OCI-LY7 (cell line): ENCODE measurements around the gene CCDC30. TPM values are rescaled to one million over a fixed set of nuclear protein-coding genes. Genes with fewer than 3 reads are reported as not detected.

Source experiments
- BruUV-seq: library from RNA; stranded (reverse); fragments of 400-500 nt; replicated peaks from 2 replicates; lab custom pipeline; 2021; lab: Mats Ljungman, UMichigan
- CTCF ChIA-PET: fragments of 300-600 bp; sonication (Branson Sonifier 250); formaldehyde crosslinking; loops from one replicate; lab custom pipeline; 2022; ENCODE audit warnings: antibody characterized with exemption; ENCODE audit not compliant: unreplicated experiment; lab: Charles Lee
- POLR2A ChIA-PET: fragments of 300-600 bp; sonication (Branson Sonifier 250); formaldehyde crosslinking; loops from one replicate; lab custom pipeline; 2022; ENCODE audit warnings: antibody characterized with exemption; lab: Charles Lee
- DNase-seq: peaks from one replicate; pipeline ENCODE4 v3.0.0-alpha.2; 2015; ENCODE audit warnings: low spot score
- H2AFZ ChIP-seq: fragments of 200-600 bp; sonication (generic), shearing (Covaris generic); 2 replicates; pipeline ENCODE4 v1.6.1; 2014; ENCODE audit warnings: mild to moderate bottlenecking, antibody characterized with exemption, low read length, moderate library complexity
- H3K27ac ChIP-seq: fragments of 200-600 bp; sonication (generic); 2 replicates; pipeline ENCODE4 v1.5.1; 2014; ENCODE audit warnings: mixed run types, low read depth, mild to moderate bottlenecking, moderate library complexity, low read length, inconsistent platforms; ENCODE audit not compliant: poor library complexity, severe bottlenecking
- H3K36me3 ChIP-seq: fragments of 200-600 bp; sonication (generic); 2 replicates; pipeline ENCODE4 v1.6.1; 2014; ENCODE audit warnings: mild to moderate bottlenecking, antibody characterized with exemption, low read length, moderate library complexity, mixed read lengths; ENCODE audit not compliant: insufficient read depth
- H3K4me1 ChIP-seq: fragments of 200-600 bp; sonication (generic); 2 replicates; pipeline ENCODE4 v1.5.1; 2014; ENCODE audit warnings: mild to moderate bottlenecking, low read length; ENCODE audit not compliant: insufficient read depth, poor library complexity, severe bottlenecking
- H3K4me2 ChIP-seq: fragments of 200-600 bp; sonication (generic); 2 replicates; pipeline ENCODE4 v1.6.1; 2014; ENCODE audit warnings: mild to moderate bottlenecking, low read length
- H3K4me3 ChIP-seq: fragments of 200-600 bp; sonication (generic); 2 replicates; pipeline ENCODE4 v1.5.1; 2014; ENCODE audit warnings: mild to moderate bottlenecking, low read depth, low read length; ENCODE audit not compliant: poor library complexity, severe bottlenecking
- H3K79me2 ChIP-seq: fragments of 200-600 bp; sonication (generic); 2 replicates; pipeline ENCODE4 v1.6.1; 2016; ENCODE audit warnings: low read depth, mild to moderate bottlenecking, low read length, moderate library complexity, mixed read lengths; ENCODE audit not compliant: insufficient read depth
- H3K9me2 ChIP-seq: fragments of 200-600 bp; sonication (generic); 2 replicates; pipeline ENCODE4 v1.6.1; 2016; ENCODE audit warnings: mild to moderate bottlenecking, low read length, mixed read lengths; ENCODE audit not compliant: insufficient read depth
- H3K9me3 ChIP-seq: fragments of 200-600 bp; sonication (generic); 2 replicates; pipeline ENCODE4 v1.6.1; 2014; ENCODE audit warnings: mild to moderate bottlenecking, mixed run types, low read length, mixed read lengths
- H4K20me1 ChIP-seq: fragments of 200-600 bp; sonication (generic); 2 replicates; pipeline ENCODE4 v1.6.1; 2014; ENCODE audit warnings: mild to moderate bottlenecking, antibody characterized with exemption, low read length, moderate library complexity, mixed read lengths; ENCODE audit not compliant: insufficient read depth
- EZH2phosphoT487 ChIP-seq: fragments of 200-600 bp; sonication (generic); IDR thresholded peaks from 2 replicates; pipeline ENCODE4 v1.6.1; 2018; ENCODE audit warnings: low read depth, borderline replicate concordance, mild to moderate bottlenecking, mixed run types, antibody characterized with exemption, low read length, moderate library complexity, mixed read lengths
- intact Hi-C: fragments of 100-400 bp; cut with micrococcal nuclease; formaldehyde crosslinking; loops from one replicate; pipeline ENCODE4 v1.10.0; 2022; ENCODE audit not compliant: unreplicated experiment
- total RNA-seq, 2 experiments: library from RNA; depleted of rRNA in 1 of 2; stranded (reverse); fragments of >200 nt in 1 of 2; shearing (Covaris generic) in 1 of 2; gene quantifications; 2 replicates each; pipeline ENCODE4 v1.2.3, GENCODE V29; 2014 to 2022
- TF ChIP-seq, protein P1 (sequence below): fragments of 200-600 bp; sonication (generic); conservative IDR thresholded peaks from 2 replicates; pipeline ENCODE4 v1.5.1; 2014; ENCODE audit warnings: mild to moderate bottlenecking, antibody characterized with exemption, low read length, moderate library complexity, mixed read lengths

The CCDC30 gene
- total RNA-seq, 2 experiments from 2014 or later = 0.54 to 2.6 TPM

DNA sequence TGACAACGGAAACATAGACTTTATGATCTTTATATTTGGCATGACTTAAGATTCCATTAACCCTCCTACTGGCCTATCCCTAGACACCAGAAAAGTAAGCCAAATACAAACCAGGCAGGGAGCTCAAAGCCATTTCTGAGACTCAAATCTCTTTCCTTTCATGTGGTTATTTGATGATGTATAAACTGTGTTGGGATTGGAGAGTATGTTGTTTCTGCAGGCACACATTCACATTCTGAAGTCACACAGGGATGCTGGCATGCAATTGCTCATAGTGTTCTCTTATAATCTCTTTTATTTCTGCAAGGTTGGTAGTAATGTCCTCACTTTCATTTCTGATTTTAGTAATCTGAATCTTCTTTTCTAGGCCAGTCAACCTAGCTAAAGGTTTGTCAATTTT is 13.0 kb upstream of the CCDC30 start:
- Histone ChIP-seq H3K79me2 (no peaks in the 10 kb centered on the region), H3K4me2 (no peak overlapping the region), H2AFZ (no peak overlapping the region), H3K9me2 (no peaks in the 10 kb centered on the region), H3K9me3 (no peaks in the 10 kb centered on the region), H3K4me3 (no peak overlapping the region), H3K4me1 (no peaks in the 10 kb centered on the region), H3K27ac (no peak overlapping the region), H4K20me1 (no peaks in the 10 kb centered on the region), H3K36me3 (no peaks in the 10 kb centered on the region)
- POLR2A ChIA-PET = no interaction called here
- TF ChIP-seq, protein P1, sequence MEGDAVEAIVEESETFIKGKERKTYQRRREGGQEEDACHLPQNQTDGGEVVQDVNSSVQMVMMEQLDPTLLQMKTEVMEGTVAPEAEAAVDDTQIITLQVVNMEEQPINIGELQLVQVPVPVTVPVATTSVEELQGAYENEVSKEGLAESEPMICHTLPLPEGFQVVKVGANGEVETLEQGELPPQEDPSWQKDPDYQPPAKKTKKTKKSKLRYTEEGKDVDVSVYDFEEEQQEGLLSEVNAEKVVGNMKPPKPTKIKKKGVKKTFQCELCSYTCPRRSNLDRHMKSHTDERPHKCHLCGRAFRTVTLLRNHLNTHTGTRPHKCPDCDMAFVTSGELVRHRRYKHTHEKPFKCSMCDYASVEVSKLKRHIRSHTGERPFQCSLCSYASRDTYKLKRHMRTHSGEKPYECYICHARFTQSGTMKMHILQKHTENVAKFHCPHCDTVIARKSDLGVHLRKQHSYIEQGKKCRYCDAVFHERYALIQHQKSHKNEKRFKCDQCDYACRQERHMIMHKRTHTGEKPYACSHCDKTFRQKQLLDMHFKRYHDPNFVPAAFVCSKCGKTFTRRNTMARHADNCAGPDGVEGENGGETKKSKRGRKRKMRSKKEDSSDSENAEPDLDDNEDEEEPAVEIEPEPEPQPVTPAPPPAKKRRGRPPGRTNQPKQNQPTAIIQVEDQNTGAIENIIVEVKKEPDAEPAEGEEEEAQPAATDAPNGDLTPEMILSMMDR = no peak
- no peak for TF ChIP-seq EZH2phosphoT487
- no TSS peak for BruUV-seq
- no peak for DNase-seq
- CTCF ChIA-PET = no interaction called here
- intact Hi-C loops = no loop called here

DNA sequence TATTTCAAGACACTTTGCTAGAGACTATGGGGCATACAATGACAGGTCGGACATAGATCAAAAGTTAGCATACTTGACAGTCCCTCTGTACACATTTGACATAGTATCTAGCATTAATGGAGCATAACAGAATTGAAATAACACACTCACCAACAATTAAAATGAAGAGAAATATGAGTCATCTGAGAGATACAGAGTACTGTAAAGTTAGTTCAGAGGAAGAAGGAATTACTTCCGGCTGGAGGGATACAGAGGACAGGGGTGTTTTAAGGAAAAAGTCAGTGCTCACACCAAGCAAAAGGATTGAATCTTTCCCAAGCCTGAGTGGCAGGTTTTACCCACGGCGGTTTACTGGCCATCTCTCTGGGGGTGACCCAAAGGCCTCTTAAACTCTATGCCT is 9.7 kb upstream of the CCDC30 start:
- POLR2A ChIA-PET = no interaction called here
- TF ChIP-seq, protein P1 = no peak
- no peak for TF ChIP-seq EZH2phosphoT487
- Histone ChIP-seq H3K4me2 (no peak overlapping the region), H3K27ac (no peak overlapping the region), H3K9me2 (no peaks in the 10 kb centered on the region), H3K36me3 (peaks cover 4% of the 10 kb centered on the region; the same call in 1 of the 2 replicates), H3K79me2 (peaks cover 4% of the 10 kb centered on the region; the same call in 1 of the 2 replicates), H3K9me3 (no peaks in the 10 kb centered on the region), H2AFZ (no peak overlapping the region), H3K4me1 (peaks cover 12% of the 10 kb centered on the region), H3K4me3 (no peak overlapping the region), H4K20me1 (no peaks in the 10 kb centered on the region)
- no peak for DNase-seq
- intact Hi-C loops = no loop called here
- CTCF ChIA-PET = no interaction called here
- BruUV-seq = no TSS peak

DNA sequence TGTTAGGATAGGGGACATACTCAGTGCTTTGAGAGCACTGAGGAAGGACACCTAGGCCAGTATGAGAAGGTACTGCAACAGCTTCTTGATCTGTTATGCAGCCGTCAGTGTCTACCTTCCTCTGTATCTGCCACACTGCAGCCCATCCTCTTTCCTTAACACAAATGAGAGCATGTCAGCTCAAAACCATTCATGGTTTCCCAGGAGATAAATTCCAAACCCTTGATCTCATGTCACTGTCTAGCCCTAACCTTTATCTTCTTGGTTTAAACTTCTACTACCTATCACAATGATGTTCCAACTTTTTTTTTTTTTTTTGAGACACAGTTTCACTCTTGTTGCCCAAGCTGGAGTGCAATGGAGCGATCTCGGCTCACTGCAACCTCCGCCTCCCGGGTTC is 8.7 kb upstream of the CCDC30 start:
- Histone ChIP-seq H4K20me1 (no peaks in the 10 kb centered on the region), H3K9me2 (no peaks in the 10 kb centered on the region), H3K9me3 (no peaks in the 10 kb centered on the region), H3K36me3 (peaks cover 12% of the 10 kb centered on the region; the same call in 1 of the 2 replicates), H3K79me2 (peaks cover 4% of the 10 kb centered on the region; the same call in 1 of the 2 replicates), H3K4me1 (peaks cover 12% of the 10 kb centered on the region), H3K4me2 (no peak overlapping the region), H2AFZ (no peak overlapping the region), H3K27ac (no peak overlapping the region), H3K4me3 (no peak overlapping the region)
- ChIA-PET POLR2A (interaction anchor here (0.7 kb wide), 1 partner anchor 57 kb away, joined by 4 read pairs; no protein-coding TSS in a partner anchor), CTCF (no interaction called here)
- intact Hi-C loops = no loop called here
- DNase-seq = no peak
- BruUV-seq = no TSS peak
- TF ChIP-seq, protein P1 = no peak
- no peak for TF ChIP-seq EZH2phosphoT487
